HCT116 (cell line): ENCODE results near the gene PARD6G. TPM values are rescaled to one million over a fixed set of nuclear protein-coding genes. Genes with fewer than 3 reads are reported as not detected.

ENCODE experiments used
- ATAC-seq: fragments of 200-7000 bp; cut with Tn5 transposase; 2 replicates; pipeline ENCODE4 v1.9.1; 2020; ENCODE audit warnings: mild to moderate bottlenecking, moderate library complexity
- BruUV-seq: library from RNA; stranded (reverse); fragments of 400-500 nt; replicated peaks from 2 replicates; lab custom pipeline; 2021; lab: Mats Ljungman, UMichigan
- CTCF ChIA-PET: fragments of 300-600 bp; sonication (Branson Sonifier 250); formaldehyde crosslinking; loops from one replicate; lab custom pipeline; 2021; ENCODE audit warnings: antibody characterized with exemption; lab: Charles Lee
- POLR2A ChIA-PET: fragments of 300-600, 350-600 bp; sonication (Branson Sonifier 250); formaldehyde crosslinking; loops from one replicate; lab custom pipeline; 2021; ENCODE audit warnings: antibody characterized with exemption; lab: Charles Lee
- RAD21 ChIA-PET, 2 experiments: fragments of 300-600 bp; sonication (Branson Sonifier 250); formaldehyde crosslinking; loops; one replicate each; lab custom pipeline; 2023; ENCODE audit warnings: low total read pairs in 2 of 2; ENCODE audit not compliant: uncharacterized antibody in 2 of 2, unreplicated experiment in 2 of 2, low non-redundant PET in 1 of 2; lab: Charles Lee
- DNase-seq: peaks from one replicate; pipeline ENCODE4 v3.0.0-alpha.2; 2010; ENCODE audit warnings: low read depth, low spot score
- H2AFZ ChIP-seq: fragments of 200-600 bp; shearing (Covaris generic), sonication (generic); 2 replicates; pipeline ENCODE4 v1.6.1; 2017; ENCODE audit warnings: low read depth, mixed run types, mixed read lengths, antibody characterized with exemption, low read length; ENCODE audit not compliant: poor library complexity, severe bottlenecking
- H3K27ac ChIP-seq: 2 replicates; pipeline ENCODE4 v1.5.1; 2012; ENCODE audit warnings: low read depth, low read length
- H3K27me3 ChIP-seq: fragments of 200-600 bp; sonication (generic); 2 replicates; pipeline ENCODE4 v1.6.1; 2016; ENCODE audit warnings: mixed run types, low read length, mixed read lengths; ENCODE audit not compliant: insufficient read depth
- H3K36me3 ChIP-seq, 2 experiments: fragments of 200-500 bp in 1 of 2; fragments of 200-600 bp in 1 of 2; sonication (Bioruptor generic) in 1 of 2; sonication (generic) in 1 of 2; 2 replicates each; pipeline versions ENCODE4 v1.5.1 to v1.6.1; 2014 to 2016; ENCODE audit warnings: low read length in 2 of 2, inconsistent platforms in 1 of 2, mixed read lengths in 1 of 2, mixed run types in 1 of 2; ENCODE audit not compliant: insufficient read depth in 2 of 2, control insufficient read depth in 1 of 2
- H3K4me1 ChIP-seq, 2 experiments: fragments of 200-600 bp in 1 of 2; sonication (generic) in 1 of 2; 2 replicates each; pipeline versions ENCODE4 v1.5.1 to v1.6.1; 2012 to 2017; ENCODE audit warnings: low read length in 2 of 2, inconsistent platforms in 1 of 2, mild to moderate bottlenecking in 1 of 2, mixed read lengths in 1 of 2, mixed run types in 1 of 2, moderate library complexity in 1 of 2; ENCODE audit not compliant: insufficient read depth in 2 of 2, control insufficient read depth in 1 of 2
- H3K4me2 ChIP-seq: fragments of 200-600 bp; sonication (generic); 2 replicates; pipeline ENCODE4 v1.6.1; 2017; ENCODE audit warnings: mixed run types, low read length, mixed read lengths
- H3K4me3 ChIP-seq, 2 experiments: fragments of 200-600 bp in 1 of 2; sonication (generic) in 1 of 2; replicated peaks in 1 of 2; 2 replicates each; pipeline ENCODE4 v1.5.1; 2011 to 2016; ENCODE audit warnings: low read length in 2 of 2, control low read depth in 1 of 2, low read depth in 1 of 2, mild to moderate bottlenecking in 1 of 2, mixed read lengths in 1 of 2, mixed run types in 1 of 2
- H3K79me2 ChIP-seq: fragments of 200-600 bp; sonication (generic); 2 replicates; pipeline ENCODE4 v1.6.1; 2017; ENCODE audit warnings: mild to moderate bottlenecking, mixed run types, low read length, moderate library complexity, mixed read lengths; ENCODE audit not compliant: insufficient read depth
- H3K9ac ChIP-seq: fragments of 200-600 bp; sonication (generic); 2 replicates; pipeline ENCODE4 v1.6.1; 2016; ENCODE audit warnings: low read length, mixed read lengths
- H3K9me2 ChIP-seq: fragments of 200-600 bp; sonication (generic), shearing (Covaris generic); 2 replicates; pipeline ENCODE4 v1.6.1; 2017; ENCODE audit warnings: mixed run types, mild to moderate bottlenecking, moderate library complexity; ENCODE audit not compliant: insufficient read depth
- H3K9me3 ChIP-seq, 2 experiments: fragments of 200-500 bp in 1 of 2; fragments of 200-600 bp in 1 of 2; sonication (Bioruptor generic) in 1 of 2; sonication (generic) in 1 of 2; 2 replicates each; pipeline ENCODE4 v1.6.1; 2014 to 2017; ENCODE audit warnings: low read length in 2 of 2, mixed read lengths in 2 of 2, inconsistent platforms in 1 of 2, low read depth in 1 of 2, mild to moderate bottlenecking in 1 of 2, mixed run types in 1 of 2, moderate library complexity in 1 of 2; ENCODE audit not compliant: control insufficient read depth in 1 of 2, insufficient read depth in 1 of 2
- H4K20me1 ChIP-seq: fragments of 200-600 bp; sonication (generic), shearing (Covaris generic); 2 replicates; pipeline ENCODE4 v1.6.1; 2017; ENCODE audit warnings: mixed run types, mild to moderate bottlenecking, moderate library complexity; ENCODE audit not compliant: insufficient read depth
- CBX3 ChIP-seq: IDR thresholded peaks from 2 replicates; pipeline ENCODE4 v1.6.1; 2012; ENCODE audit warnings: low read depth
- CEBPB ChIP-seq: IDR thresholded peaks from 2 replicates; pipeline ENCODE4 v1.6.1; 2012; ENCODE audit warnings: low read depth
- CTCF ChIP-seq, 3 experiments: fragments of 200-600 bp in 1 of 3; sonication (generic) in 1 of 3; IDR thresholded peaks in 2 of 3; conservative IDR thresholded peaks in 1 of 3; 2 replicates each; pipeline ENCODE4 v1.5.1; 2012 to 2017; ENCODE audit warnings: low read depth in 2 of 3, low read length in 2 of 3, antibody characterized with exemption in 1 of 3, borderline replicate concordance in 1 of 3, control low read depth in 1 of 3, mild to moderate bottlenecking in 1 of 3, mixed read lengths in 1 of 3, mixed run types in 1 of 3, moderate library complexity in 1 of 3; ENCODE audit not compliant: insufficient read depth in 1 of 3
- EZH2 ChIP-seq: fragments of 200-600 bp; sonication (generic); IDR thresholded peaks from 2 replicates; pipeline ENCODE4 v1.6.1; 2017; ENCODE audit warnings: antibody characterized with exemption, mixed run types
- EZH2phosphoT487 ChIP-seq: fragments of 200-600 bp; IDR thresholded peaks from 2 replicates; pipeline ENCODE4 v1.6.1; 2018; ENCODE audit warnings: antibody characterized with exemption, borderline replicate concordance
- JUND ChIP-seq: IDR thresholded peaks from 2 replicates; pipeline ENCODE4 v1.6.1; 2012
- MAX ChIP-seq: IDR thresholded peaks from 2 replicates; pipeline ENCODE4 v1.6.1; 2012
- SIN3A ChIP-seq: IDR thresholded peaks from 2 replicates; pipeline ENCODE4 v1.6.1; 2012; ENCODE audit warnings: low read depth
- SRF ChIP-seq: IDR thresholded peaks from 2 replicates; pipeline ENCODE4 v1.6.1; 2012; ENCODE audit warnings: low read depth
- intact Hi-C: fragments of 100-400 bp; cut with micrococcal nuclease; formaldehyde crosslinking; loops from 2 replicates; pipeline ENCODE4 v1.10.0; 2022
- total RNA-seq: library from RNA; stranded (reverse); gene quantifications from one replicate; pipeline ENCODE4 v1.2.1, GENCODE V29; 2021; ENCODE audit not compliant: unreplicated experiment

PARD6G gene
- total RNA-seq, 1 experiment from 2014 or later, result 12.8 TPM

- intact Hi-C loops, result no loop called here
- Histone ChIP-seq H2AFZ (no peak overlapping the region), H3K27ac (no peak overlapping the region), H4K20me1 (no peaks in the 10 kb centered on the region), H3K4me1 (no peaks in the 10 kb centered on the region), H3K9ac (no peak overlapping the region), H3K4me3 (no peak overlapping the region), H3K9me3 (0 out of 4 replicates have a peak, but pooled peaks cover 0 to 3% of the 10 kb centered on the region in 2 experiments), H3K36me3 (no peaks in the 10 kb centered on the region), H3K27me3 (no peaks in the 10 kb centered on the region), H3K9me2 (no peaks in the 10 kb centered on the region), H3K4me2 (no peak overlapping the region), H3K79me2 (no peaks in the 10 kb centered on the region)
- ATAC-seq (no peak), DNase-seq (no peak)
- no peak for TF ChIP-seq CBX3
- ChIA-PET POLR2A (no interaction called here), CTCF (interaction anchor here (0.6 kb wide), 1 partner anchor 10 kb away, joined by 3 read pairs; no protein-coding TSS in a partner anchor), RAD21 (no interaction called here)
- no TSS peak for BruUV-seq
These were observed 79.0 kb downstream of the PARD6G start for GRCh38 chr18:80168346-80168745.

DNA sequence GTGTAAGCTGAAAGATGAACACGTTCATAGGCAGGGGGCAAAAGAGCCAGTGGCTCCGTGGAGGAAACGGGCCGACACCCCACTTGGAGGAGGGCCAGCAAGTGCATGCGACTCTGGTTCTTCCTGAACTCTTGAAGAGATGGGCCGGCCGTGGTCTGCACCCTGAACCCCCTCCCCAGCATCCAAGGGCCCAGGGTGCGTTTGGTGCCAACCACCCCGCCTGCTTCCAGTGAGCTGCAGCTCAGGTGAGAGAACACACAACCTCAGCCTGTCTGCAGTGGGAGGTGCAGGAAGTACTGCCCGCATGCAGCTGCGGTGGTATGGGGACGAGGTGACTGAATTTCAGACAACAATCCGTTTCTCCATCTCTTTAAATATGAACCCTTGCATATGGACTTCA lies 79.4 kb downstream of the PARD6G start:
- no TSS peak for BruUV-seq
- Histone ChIP-seq H3K9me2 (no peaks in the 10 kb centered on the region), H4K20me1 (no peaks in the 10 kb centered on the region), H3K4me2 (no peak overlapping the region), H3K9me3 (0 out of 4 replicates have a peak, but pooled peaks cover 0 to 3% of the 10 kb centered on the region in 2 experiments), H2AFZ (no peak overlapping the region), H3K4me1 (no peaks in the 10 kb centered on the region), H3K36me3 (no peaks in the 10 kb centered on the region), H3K79me2 (no peaks in the 10 kb centered on the region)
- RAD21 ChIA-PET, result no interaction called here
- DNase-seq, result no peak
- TF ChIP-seq EZH2phosphoT487, result no peak
- TF ChIP-seq, all 23 proteins: peak for 0
- intact Hi-C loops, result no loop called here
- no peak overlapping the region for H3K9ac ChIP-seq
- no peaks in the 10 kb centered on the region for H3K27me3 ChIP-seq
- POLR2A ChIA-PET, result no interaction called here
- no peak for ATAC-seq
- H3K27ac ChIP-seq, result no peak overlapping the region
- CTCF ChIA-PET, result interaction anchor here (0.6 kb wide), 1 partner anchor 10 kb away, joined by 3 read pairs; no protein-coding TSS in a partner anchor
- H3K4me3 ChIP-seq, result no peak overlapping the region

DNA sequence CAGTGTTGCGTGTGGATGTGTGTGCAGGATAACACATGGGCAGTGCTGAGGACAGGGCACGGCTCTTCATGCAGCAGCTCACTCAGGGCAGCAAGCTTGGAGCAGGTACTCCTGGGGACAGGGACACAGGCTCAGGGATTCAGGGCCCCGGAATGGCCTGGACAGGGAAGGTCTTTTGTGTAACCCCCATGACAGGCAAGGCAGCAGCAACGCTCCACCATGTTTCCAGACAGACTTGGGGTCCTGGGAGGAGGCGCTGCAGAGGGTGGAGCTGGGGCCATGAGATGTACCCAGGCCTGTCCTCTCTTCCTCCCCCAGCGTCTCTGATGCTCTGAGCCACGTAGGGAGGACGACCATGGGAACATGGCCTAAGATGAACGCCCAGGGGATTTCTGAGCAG lies 80.0 kb downstream of the PARD6G start:
- BruUV-seq, result no TSS peak
- Histone ChIP-seq H3K9ac (no peak overlapping the region), H3K27ac (no peak overlapping the region), H3K9me2 (no peaks in the 10 kb centered on the region), H3K79me2 (no peaks in the 10 kb centered on the region), H3K4me3 (no peak overlapping the region), H3K4me1 (no peaks in the 10 kb centered on the region), H3K27me3 (no peaks in the 10 kb centered on the region), H2AFZ (no peak overlapping the region), H3K4me2 (no peak overlapping the region), H3K36me3 (no peaks in the 10 kb centered on the region), H4K20me1 (no peaks in the 10 kb centered on the region), H3K9me3 (0 out of 4 replicates have a peak, but pooled peaks cover 0 to 3% of the 10 kb centered on the region in 2 experiments)
- ChIA-PET RAD21 (no interaction called here), POLR2A (no interaction called here), CTCF (no interaction called here)
- DNase-seq, result no peak
- intact Hi-C loops, result no loop called here
- ATAC-seq, result no peak
- no peak for TF ChIP-seq EZH2
- no peak for TF ChIP-seq JUND
- TF ChIP-seq SIN3A, result no peak
- no peak for TF ChIP-seq CTCF (IDR thresholded peaks at IDR 0.05 in 2 of 3, conservative IDR thresholded peaks at IDR 0.05 in 1 of 3; ENCODE audit: borderline replicate concordance in 1 of 3, insufficient read depth in 1 of 3, low read depth in 2 of 3, low read length in 2 of 3)
- TF ChIP-seq MAX, result no peak
- TF ChIP-seq CEBPB, result no peak
- TF ChIP-seq SRF, result no peak
